Astrocyte of the spinal cord (primary cell): ENCODE data around the gene FOXO3.
A peak's percentile ranks its signal among the peaks of the same experiment; 100 is the strongest.

Source experiments
- DNase-seq: peaks from one replicate; pipeline ENCODE4 v3.0.0; 2011; ENCODE audit warnings: low read depth, low spot score
- H3K4me3 ChIP-seq: 2 replicates; pipeline ENCODE4 v1.5.1; 2011; ENCODE audit warnings: low read depth, mild to moderate bottlenecking, low read length, moderate library complexity
- CTCF ChIP-seq: IDR thresholded peaks from 2 replicates; pipeline ENCODE4 v1.5.1; 2012; ENCODE audit warnings: low read depth, mild to moderate bottlenecking, low read length, inconsistent platforms
- in situ Hi-C: cut with HindIII; loops from 2 replicates; pipeline ENCODE4 v1.10.0; 2017; ENCODE audit warnings: low sequenced_read_pairs

The FOXO3 gene

GRCh38 chr6:108694816-108695215 is 134.1 kb downstream of the FOXO3 start:
- no peak for DNase-seq
- TF ChIP-seq CTCF, result no peak
- no peak overlapping the region for H3K4me3 ChIP-seq
- in situ Hi-C loops, result no loop called here

GRCh38 chr6:108697561-108698161 is 136.9 kb downstream of the FOXO3 start:
- in situ Hi-C loops, result no loop called here
- no peak for DNase-seq
- H3K4me3 ChIP-seq, result no peak overlapping the region
- TF ChIP-seq CTCF, result no peak

- in situ Hi-C loops, result no loop called here
- DNase-seq, result no peak
Measured at GRCh38 chr6:108698593-108699289, 138.0 kb downstream of the FOXO3 start.

GRCh38 chr6:108699290-108700041 is 138.7 kb downstream of the FOXO3 start:
- peak; percentile 37 for DNase-seq
- H3K4me3 ChIP-seq, result no peak overlapping the region
- TF ChIP-seq CTCF, result no peak
- in situ Hi-C loops, result no loop called here

More at GRCh38 chr6:108698593-108699289, 138.0 kb downstream of the FOXO3 start:
- no peak overlapping the region for H3K4me3 ChIP-seq
- no peak for TF ChIP-seq CTCF

GRCh38 chr6:108702106-108702851 is 141.6 kb downstream of the FOXO3 start:
- no peak for TF ChIP-seq CTCF
- no peak overlapping the region for H3K4me3 ChIP-seq
- in situ Hi-C loops, result no loop called here
- no peak for DNase-seq

- H3K4me3 ChIP-seq, result no peak overlapping the region
- TF ChIP-seq CTCF, result no peak
- no peak for DNase-seq
- in situ Hi-C loops, result no loop called here
Measured at GRCh38 chr6:108706649-108707048, 145.9 kb downstream of the FOXO3 start.
